KOPT-K1 (cell line): ENCODE results near the gene EIF4EBP2.

ENCODE experiments used
- H3K27ac ChIP-seq: fragments of 200-600 bp; sonication (generic); 2 replicates; pipeline ENCODE4 v1.5.1; 2016; ENCODE audit warnings: antibody characterized with exemption, mild to moderate bottlenecking, low read depth, low read length; ENCODE audit not compliant: poor library complexity, severe bottlenecking
- H3K36me3 ChIP-seq: fragments of 200-600 bp; sonication (generic); 2 replicates; pipeline ENCODE4 v1.5.1; 2017; ENCODE audit warnings: antibody characterized with exemption, mild to moderate bottlenecking, low read length, moderate library complexity; ENCODE audit not compliant: insufficient read depth
- H3K9me3 ChIP-seq: fragments of 200-600 bp; sonication (generic); 2 replicates; pipeline ENCODE4 v1.5.1; 2017; ENCODE audit warnings: antibody characterized with exemption, low read length, mild to moderate bottlenecking; ENCODE audit not compliant: insufficient read depth, poor library complexity, severe bottlenecking

EIF4EBP2 gene

GRCh38 chr10:70433581-70434280, 29.8 kb downstream of the EIF4EBP2 start:
- Histone ChIP-seq H3K9me3 (no peaks in the 10 kb centered on the region), H3K36me3 (peaks cover 24% of the 10 kb centered on the region), H3K27ac (no peak overlapping the region)

- H3K36me3 ChIP-seq = peaks cover 8% of the 10 kb centered on the region; the same call in 1 of the 2 replicates
- no peak overlapping the region for H3K27ac ChIP-seq
- no peaks in the 10 kb centered on the region for H3K9me3 ChIP-seq
These were observed 31.5 kb downstream of the EIF4EBP2 start for GRCh38 chr10:70435241-70436085.

GRCh38 chr10:70437721-70438120, 33.8 kb downstream of the EIF4EBP2 start:
- H3K36me3 ChIP-seq = no peaks in the 10 kb centered on the region
- H3K9me3 ChIP-seq = no peaks in the 10 kb centered on the region
- no peak overlapping the region for H3K27ac ChIP-seq

- Histone ChIP-seq H3K9me3 (no peaks in the 10 kb centered on the region), H3K36me3 (no peaks in the 10 kb centered on the region), H3K27ac (no peak overlapping the region)
These were observed 36.6 kb downstream of the EIF4EBP2 start for GRCh38 chr10:70440296-70441160.

- no peak within 1 kb of the TSS for H3K27ac ChIP-seq
- no peaks in the 10 kb centered on the region for H3K36me3 ChIP-seq
- no peaks in the 10 kb centered on the region for H3K9me3 ChIP-seq
These were observed 37.4 kb downstream of the EIF4EBP2 start, which contains the start of gene NODAL for GRCh38 chr10:70441161-70441894. NODAL (minus strand) TSS chr10:70441681; CDS start chr10:70441667, 14 bp downstream.

- Histone ChIP-seq H3K36me3 (no peaks in the 10 kb centered on the region), H3K9me3 (no peaks in the 10 kb centered on the region), H3K27ac (no peak overlapping the region)
These were observed 38.0 kb downstream of the EIF4EBP2 start for GRCh38 chr10:70441895-70442309.

GRCh38 chr10:70442332-70442988, 38.5 kb downstream of the EIF4EBP2 start:
- Histone ChIP-seq H3K27ac (no peak overlapping the region), H3K9me3 (no peaks in the 10 kb centered on the region), H3K36me3 (no peaks in the 10 kb centered on the region)

- Histone ChIP-seq H3K27ac (no peak overlapping the region), H3K9me3 (no peaks in the 10 kb centered on the region), H3K36me3 (no peaks in the 10 kb centered on the region)
These were observed 40.8 kb downstream of the EIF4EBP2 start for GRCh38 chr10:70444744-70445143.

GRCh38 chr10:70445718-70446657, 42.0 kb downstream of the EIF4EBP2 start:
- Histone ChIP-seq H3K36me3 (no peaks in the 10 kb centered on the region), H3K9me3 (no peaks in the 10 kb centered on the region), H3K27ac (no peak overlapping the region)

- no peaks in the 10 kb centered on the region for H3K9me3 ChIP-seq
- no peaks in the 10 kb centered on the region for H3K36me3 ChIP-seq
- H3K27ac ChIP-seq = no peak overlapping the region
These were observed 44.3 kb downstream of the EIF4EBP2 start for GRCh38 chr10:70448236-70448635.

GRCh38 chr10:70455213-70455630, 51.3 kb downstream of the EIF4EBP2 start:
- Histone ChIP-seq H3K9me3 (no peaks in the 10 kb centered on the region), H3K36me3 (no peaks in the 10 kb centered on the region), H3K27ac (no peak overlapping the region)

- no peaks in the 10 kb centered on the region for H3K9me3 ChIP-seq
- no peak overlapping the region for H3K27ac ChIP-seq
- no peaks in the 10 kb centered on the region for H3K36me3 ChIP-seq
These were observed 52.2 kb downstream of the EIF4EBP2 start for GRCh38 chr10:70456164-70456563.

- Histone ChIP-seq H3K27ac (no peak overlapping the region), H3K9me3 (no peaks in the 10 kb centered on the region), H3K36me3 (no peaks in the 10 kb centered on the region)
These were observed 53.9 kb downstream of the EIF4EBP2 start for GRCh38 chr10:70457759-70458305.
